Fibroblast of the aortic adventitia (primary cell): Measurements from ENCODE around the gene LYSMD1. TPM values are rescaled to one million over a fixed set of nuclear protein-coding genes. Genes with fewer than 3 reads are reported as not detected.
"Not testable (repeated sequence)": the region's sequence is repeated elsewhere in the genome, so short reads cannot be mapped to it uniquely, and the experiment has no call there.

Source experiments
- DNase-seq: peaks from one replicate; pipeline ENCODE4 v3.0.0-alpha.2; 2010; ENCODE audit warnings: low read depth
- H3K4me3 ChIP-seq: 2 replicates; pipeline ENCODE4 v1.5.1; 2011; ENCODE audit warnings: low read depth, mild to moderate bottlenecking, control low read depth, low read length, moderate library complexity
- total RNA-seq: library from RNA; depleted of rRNA; stranded (reverse); fragments of >200 nt; gene quantifications from 2 replicates; pipeline ENCODE4 v1.2.3, GENCODE V29; 2012; ENCODE audit warnings: low replicate concordance
- TF ChIP-seq, protein P1 (sequence below): IDR thresholded peaks from 2 replicates; pipeline ENCODE4 v1.5.1; 2011; ENCODE audit warnings: mild to moderate bottlenecking, low read length, control low read depth, inconsistent platforms; ENCODE audit not compliant: insufficient read depth

The LYSMD1 gene
- total RNA-seq, 1 donor = 7.5 TPM

DNA sequence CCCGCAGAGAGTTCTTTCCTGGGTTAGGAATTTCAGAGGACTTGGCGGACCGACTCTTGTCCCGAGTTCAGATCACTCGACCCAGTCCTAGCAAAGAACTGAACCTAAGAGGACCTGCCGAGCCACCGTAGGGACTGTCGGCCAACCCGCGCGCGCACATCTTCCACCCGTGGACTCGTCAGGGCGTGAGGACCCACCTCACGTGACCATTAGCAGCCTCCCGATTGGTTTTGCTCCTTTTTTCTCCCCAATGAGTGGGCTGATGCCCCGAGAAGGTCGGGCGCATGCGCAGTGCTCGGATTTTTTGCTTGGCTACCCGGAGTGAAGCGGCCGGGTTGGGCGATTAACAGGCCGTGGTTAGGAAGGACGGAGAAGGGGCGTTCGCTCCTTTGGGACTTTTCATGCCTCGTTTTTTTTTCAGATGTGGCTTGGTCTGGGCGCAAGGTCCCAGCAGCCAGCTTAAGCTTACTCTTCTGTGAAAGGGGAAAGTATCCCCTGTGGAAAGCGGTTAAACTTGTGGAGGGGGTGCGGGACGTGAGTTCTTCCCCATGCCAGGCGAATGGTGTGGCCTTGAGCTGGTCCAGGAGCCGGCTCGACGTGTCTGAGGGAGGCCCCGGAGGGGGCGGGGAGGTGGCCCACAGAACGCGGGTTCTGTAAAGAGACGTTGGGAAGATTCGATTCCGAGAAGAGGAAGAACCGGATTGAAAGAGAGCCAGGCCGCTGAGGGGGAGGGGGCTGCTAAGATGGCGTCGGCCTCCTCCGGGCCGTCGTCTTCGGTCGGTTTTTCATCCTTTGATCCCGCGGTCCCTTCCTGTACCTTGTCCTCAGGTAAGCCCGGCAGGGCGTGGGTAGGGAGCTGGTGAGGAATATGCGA, 32.8 kb upstream of the LYSMD1 start, which contains the start of gene PIP5K1A:
PIP5K1A (plus strand) TSS at position 299 of the 874 bp plus-strand sequence; CDS start at position 744, 445 bp downstream.
- peak; percentile 99 for DNase-seq
- TF ChIP-seq, protein P1, sequence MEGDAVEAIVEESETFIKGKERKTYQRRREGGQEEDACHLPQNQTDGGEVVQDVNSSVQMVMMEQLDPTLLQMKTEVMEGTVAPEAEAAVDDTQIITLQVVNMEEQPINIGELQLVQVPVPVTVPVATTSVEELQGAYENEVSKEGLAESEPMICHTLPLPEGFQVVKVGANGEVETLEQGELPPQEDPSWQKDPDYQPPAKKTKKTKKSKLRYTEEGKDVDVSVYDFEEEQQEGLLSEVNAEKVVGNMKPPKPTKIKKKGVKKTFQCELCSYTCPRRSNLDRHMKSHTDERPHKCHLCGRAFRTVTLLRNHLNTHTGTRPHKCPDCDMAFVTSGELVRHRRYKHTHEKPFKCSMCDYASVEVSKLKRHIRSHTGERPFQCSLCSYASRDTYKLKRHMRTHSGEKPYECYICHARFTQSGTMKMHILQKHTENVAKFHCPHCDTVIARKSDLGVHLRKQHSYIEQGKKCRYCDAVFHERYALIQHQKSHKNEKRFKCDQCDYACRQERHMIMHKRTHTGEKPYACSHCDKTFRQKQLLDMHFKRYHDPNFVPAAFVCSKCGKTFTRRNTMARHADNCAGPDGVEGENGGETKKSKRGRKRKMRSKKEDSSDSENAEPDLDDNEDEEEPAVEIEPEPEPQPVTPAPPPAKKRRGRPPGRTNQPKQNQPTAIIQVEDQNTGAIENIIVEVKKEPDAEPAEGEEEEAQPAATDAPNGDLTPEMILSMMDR = no peak
- H3K4me3 ChIP-seq = peak within 1 kb of the TSS; percentile 99

DNA sequence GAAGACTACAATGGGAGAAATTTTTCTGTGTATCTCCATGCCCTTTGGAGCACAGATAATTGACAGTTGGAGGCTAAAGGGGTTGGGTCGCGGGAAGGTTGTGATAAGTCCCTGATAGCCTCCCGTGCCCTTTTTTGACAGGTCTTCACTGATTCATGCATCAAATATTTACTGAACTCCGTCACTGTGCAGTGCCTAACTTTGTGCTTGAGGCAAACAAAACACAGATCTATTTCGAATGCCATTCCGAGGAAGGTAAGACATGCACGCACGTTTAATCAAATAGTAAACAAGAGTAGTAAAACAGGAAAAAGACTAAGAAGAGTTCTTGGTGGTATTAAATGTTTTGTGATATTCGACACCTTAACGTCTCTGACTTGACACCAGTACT, 32.2 kb upstream of the LYSMD1 start:
- H3K4me3 ChIP-seq = peak overlapping the region; percentile 99
- no peak for DNase-seq
- TF ChIP-seq, protein P1 = no peak

DNA sequence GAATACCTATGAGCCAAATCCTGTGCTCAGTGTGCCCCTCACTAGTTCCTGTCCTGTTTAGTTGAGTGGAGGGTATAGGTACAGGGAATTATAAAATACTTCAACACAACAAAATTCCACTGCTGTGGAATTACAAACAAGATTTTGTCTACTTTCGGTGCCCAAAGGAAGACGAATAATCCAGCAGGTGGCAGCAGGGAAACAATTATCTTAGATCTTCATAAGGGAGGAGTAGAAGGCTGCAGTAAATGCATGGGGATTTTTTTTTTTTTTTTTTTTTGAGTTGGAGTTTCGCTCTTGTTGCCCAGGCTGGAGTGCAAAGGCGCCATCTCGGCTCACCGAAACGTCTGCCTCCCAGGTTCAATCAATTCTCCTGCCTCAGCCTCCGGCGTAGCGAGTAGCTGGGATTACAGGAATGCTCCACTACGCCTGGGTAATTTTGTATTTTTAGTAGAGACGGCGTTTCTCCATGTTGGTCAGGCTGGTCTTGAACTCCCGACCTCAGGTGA, 30.6 kb upstream of the LYSMD1 start:
- peak; percentile 93 for DNase-seq
- TF ChIP-seq, protein P1 = peak; percentile 67
- H3K4me3 ChIP-seq = no peak overlapping the region

DNA sequence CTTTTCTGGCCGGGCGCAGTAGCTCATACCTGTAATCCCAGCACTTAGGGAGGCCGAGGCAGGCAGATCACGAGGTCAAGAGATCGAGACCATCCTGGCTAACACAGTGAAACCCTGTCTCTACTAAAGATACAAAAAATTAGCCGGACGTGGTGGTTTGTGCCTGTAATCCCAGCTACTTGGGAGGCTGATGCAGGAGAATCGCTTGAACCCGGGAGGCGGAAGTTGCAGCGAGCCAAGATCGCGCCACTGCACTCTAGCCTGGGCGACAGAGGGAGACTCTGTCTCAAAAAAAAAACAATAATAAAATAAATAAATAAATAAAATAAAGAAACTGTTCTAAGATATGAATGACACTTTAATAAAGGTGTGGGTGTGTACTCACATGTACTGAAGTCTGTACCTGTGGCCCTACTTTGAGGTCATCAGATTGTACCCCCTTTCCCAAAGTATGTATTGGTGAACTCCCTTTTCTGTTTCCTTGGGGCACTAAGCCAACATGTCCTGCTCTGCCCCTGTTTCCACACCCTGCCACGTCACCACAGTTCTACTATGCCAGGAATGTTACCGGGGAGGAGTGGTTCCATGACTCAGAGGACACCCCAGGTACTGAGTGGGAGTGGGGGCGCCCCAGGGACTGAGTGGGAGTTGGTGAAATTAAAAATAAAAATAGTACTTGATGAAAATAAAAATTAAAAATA, 29.3 kb upstream of the LYSMD1 start:
- not testable (repeated sequence) for H3K4me3 ChIP-seq
- peak; percentile 91 for DNase-seq

DNA sequence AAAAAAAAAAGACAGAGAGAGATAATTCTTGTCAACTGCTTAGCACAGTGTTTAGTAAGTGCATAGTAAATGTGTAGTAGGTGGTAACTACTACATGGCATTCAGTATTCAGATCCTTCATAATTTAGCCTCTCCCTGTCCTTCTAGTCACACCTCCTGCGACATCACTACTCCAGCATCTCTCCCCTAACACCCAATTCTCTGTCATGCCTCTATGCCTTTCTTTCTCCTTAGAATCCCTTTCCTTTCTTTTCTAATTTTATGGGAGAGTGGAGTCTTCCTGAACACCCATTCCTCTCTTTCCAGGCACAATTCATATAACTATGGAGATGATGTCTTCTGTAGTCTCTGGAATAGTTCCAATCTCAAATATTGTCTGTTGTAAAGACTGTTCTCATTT, 28.2 kb upstream of the LYSMD1 start:
- H3K4me3 ChIP-seq = no peak overlapping the region
- TF ChIP-seq, protein P1 = no peak
- no peak for DNase-seq

DNA sequence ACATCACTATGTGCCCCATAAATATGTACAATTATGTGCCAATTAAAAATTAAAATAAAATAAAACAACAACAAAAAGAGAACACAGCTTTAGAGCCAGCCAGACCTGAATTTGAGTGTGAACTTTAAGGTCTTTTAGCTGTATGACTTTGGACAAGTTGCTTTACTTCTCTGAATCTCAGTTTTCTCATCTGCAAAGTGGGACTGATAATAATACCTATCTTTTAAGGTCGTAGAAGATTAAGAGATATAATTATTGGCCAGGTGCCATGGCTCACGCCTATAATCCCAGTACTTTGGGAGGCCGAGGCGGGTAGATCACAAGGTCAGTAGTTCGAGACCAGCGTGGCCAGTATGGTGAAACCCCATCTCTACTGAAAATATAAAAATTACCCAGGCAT, 27.6 kb upstream of the LYSMD1 start:
- no peak overlapping the region for H3K4me3 ChIP-seq
- no peak for DNase-seq
- TF ChIP-seq, protein P1 = no peak

DNA sequence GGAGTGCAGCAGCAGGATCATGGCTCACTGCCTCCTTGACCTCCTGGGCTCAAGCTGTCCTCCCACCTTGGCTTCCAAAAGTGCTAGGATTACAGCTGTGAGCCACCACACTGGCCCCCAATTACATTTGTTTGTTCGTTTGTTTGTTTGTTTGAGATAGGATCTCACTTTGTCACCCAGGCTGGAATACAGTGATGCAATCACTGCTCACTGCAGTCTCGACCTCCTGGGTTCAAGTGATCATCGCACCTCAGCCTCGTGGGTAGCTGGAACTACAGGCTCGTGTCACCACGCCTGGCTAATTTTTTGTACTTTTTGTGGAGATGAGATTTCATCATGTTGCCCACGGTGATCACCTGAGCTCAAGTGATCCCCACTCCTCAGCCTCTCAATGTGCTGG, 26.3 kb upstream of the LYSMD1 start:
- DNase-seq = no peak
- TF ChIP-seq, protein P1 = no peak
- no peak overlapping the region for H3K4me3 ChIP-seq
